WTC11 (cell line): ENCODE data around the gene TACR1.

Source experiments
- E2F1 ChIP-seq: sonication (generic); formaldehyde crosslinking; IDR thresholded peaks from 2 replicates; pipeline ENCODE4 v1.8.0; 2022; ENCODE audit warnings: mild to moderate bottlenecking, missing genetic modification reagents
- JUN ChIP-seq: sonication (generic); formaldehyde crosslinking; IDR thresholded peaks from 2 replicates; pipeline ENCODE4 v1.8.0; 2023; ENCODE audit warnings: mild to moderate bottlenecking, missing genetic modification reagents
- MAX ChIP-seq: sonication (generic); formaldehyde crosslinking; IDR thresholded peaks from 2 replicates; pipeline ENCODE4 v1.8.0; 2022; ENCODE audit warnings: mild to moderate bottlenecking, missing genetic modification reagents
- USF1 ChIP-seq: sonication (generic); formaldehyde crosslinking; IDR thresholded peaks from 2 replicates; pipeline ENCODE4 v1.8.0; 2022; ENCODE audit warnings: mild to moderate bottlenecking, missing genetic modification reagents
- ZNF138 ChIP-seq: sonication (generic); formaldehyde crosslinking; conservative IDR thresholded peaks from 2 replicates; pipeline ENCODE4 v1.8.1; 2022; ENCODE audit warnings: mild to moderate bottlenecking, moderate library complexity, missing genetic modification reagents

- TF ChIP-seq USF1 (CRISPR knock-in tag) = no peak
- no peak for TF ChIP-seq MAX (CRISPR knock-in tag)
- TF ChIP-seq JUN = no peak
- no peak for TF ChIP-seq E2F1 (CRISPR knock-in tag)
- no peak for TF ChIP-seq ZNF138 (CRISPR knock-in tag)
Observed at GRCh38 chr2:75079575-75079974, 119.7 kb downstream of the TACR1 start.
